PC-3 (cell line): ENCODE results near the gene ABCA2.

Experiments
- EZH2 ChIP-seq: fragments of 300-600 bp; sonication (generic); IDR thresholded peaks from one replicate; pipeline ENCODE4 v1.6.1; 2017; ENCODE audit warnings: antibody characterized with exemption, mild to moderate bottlenecking, low read length; ENCODE audit not compliant: unreplicated experiment
- TF ChIP-seq, protein P1 (sequence below): fragments of 300-600 bp; sonication (generic); conservative IDR thresholded peaks from 2 replicates; pipeline ENCODE4 v1.5.1; 2017; ENCODE audit warnings: antibody characterized with exemption, low read depth, mild to moderate bottlenecking, low read length

DNA sequence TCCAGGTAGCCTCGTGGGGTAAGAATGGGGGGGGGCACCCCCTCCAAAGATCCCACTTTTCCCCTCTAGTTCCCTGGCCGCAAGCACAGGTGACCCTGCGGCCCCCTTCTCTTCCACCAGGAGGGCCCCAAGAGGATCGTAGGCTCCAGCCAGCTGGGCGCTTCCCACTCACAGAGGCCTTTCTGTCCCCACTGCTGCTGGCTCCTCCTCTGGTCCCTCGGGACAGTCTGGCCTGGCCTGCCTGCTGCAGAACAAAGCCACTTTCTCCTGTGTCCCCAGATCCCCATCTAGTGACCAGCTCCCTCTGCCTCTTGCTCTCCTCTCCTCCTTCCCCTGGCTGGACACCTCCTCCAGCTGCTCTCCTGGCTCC, 42.9 kb upstream of the ABCA2 start:
- TF ChIP-seq, protein P1, sequence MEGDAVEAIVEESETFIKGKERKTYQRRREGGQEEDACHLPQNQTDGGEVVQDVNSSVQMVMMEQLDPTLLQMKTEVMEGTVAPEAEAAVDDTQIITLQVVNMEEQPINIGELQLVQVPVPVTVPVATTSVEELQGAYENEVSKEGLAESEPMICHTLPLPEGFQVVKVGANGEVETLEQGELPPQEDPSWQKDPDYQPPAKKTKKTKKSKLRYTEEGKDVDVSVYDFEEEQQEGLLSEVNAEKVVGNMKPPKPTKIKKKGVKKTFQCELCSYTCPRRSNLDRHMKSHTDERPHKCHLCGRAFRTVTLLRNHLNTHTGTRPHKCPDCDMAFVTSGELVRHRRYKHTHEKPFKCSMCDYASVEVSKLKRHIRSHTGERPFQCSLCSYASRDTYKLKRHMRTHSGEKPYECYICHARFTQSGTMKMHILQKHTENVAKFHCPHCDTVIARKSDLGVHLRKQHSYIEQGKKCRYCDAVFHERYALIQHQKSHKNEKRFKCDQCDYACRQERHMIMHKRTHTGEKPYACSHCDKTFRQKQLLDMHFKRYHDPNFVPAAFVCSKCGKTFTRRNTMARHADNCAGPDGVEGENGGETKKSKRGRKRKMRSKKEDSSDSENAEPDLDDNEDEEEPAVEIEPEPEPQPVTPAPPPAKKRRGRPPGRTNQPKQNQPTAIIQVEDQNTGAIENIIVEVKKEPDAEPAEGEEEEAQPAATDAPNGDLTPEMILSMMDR: no peak
- no peak for TF ChIP-seq EZH2
